ENCODE data around the gene DENND10.

DNA sequence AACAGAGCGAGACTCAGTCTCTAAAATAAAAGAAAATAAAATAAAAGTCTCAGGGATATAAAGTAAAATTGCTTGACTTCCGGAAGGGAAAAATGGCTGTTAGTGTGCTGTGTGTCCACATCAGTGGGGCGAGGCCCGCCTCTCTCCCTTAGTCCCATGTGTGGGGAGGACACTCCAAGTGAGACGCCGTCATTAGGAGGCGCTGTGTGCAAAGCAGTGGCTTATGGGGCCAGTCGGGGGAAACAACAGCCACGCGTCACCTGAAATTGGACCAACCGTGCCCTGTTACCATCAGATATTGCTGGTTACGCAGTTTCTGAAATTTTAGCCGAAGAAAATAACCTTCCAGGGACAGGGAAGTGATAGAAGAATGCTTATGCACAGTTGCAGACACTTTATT, 45.8 kb downstream of the DENND10 start:
- no peak for TF ChIP-seq EP300 (IDR thresholded peaks at IDR 0.05)
- no peak for TF ChIP-seq CTCF (IDR thresholded peaks at IDR 0.05)

Data from stomach (tissue), 4 donors.